AG04449 (cell line): ENCODE data around the gene SMARCA4.
"Not testable (repeated sequence)": the region's sequence is repeated elsewhere in the genome, so short reads cannot be mapped to it uniquely, and the experiment has no call there.

Experiments used
- CTCF ChIA-PET: fragments of 350-600 bp; formaldehyde crosslinking; extraction: SDS; loops from one replicate; lab custom pipeline; 2021; ENCODE audit warnings: antibody characterized with exemption; lab: Yijun Ruan, JAX
- POLR2A ChIA-PET: fragments of 400-600, 350-600 bp; formaldehyde crosslinking; extraction: SDS; loops from one replicate; lab custom pipeline; 2020; ENCODE audit warnings: antibody characterized with exemption, inconsistent platforms; lab: Yijun Ruan, JAX
- DNase-seq: peaks from one replicate; pipeline ENCODE4 v3.0.0-alpha.2; 2010; ENCODE audit warnings: low read depth, low spot score
- H3K4me3 ChIP-seq: 2 replicates; pipeline ENCODE4 v1.5.1; 2011; ENCODE audit warnings: low read depth, mild to moderate bottlenecking, control low read depth, low read length
- CTCF ChIP-seq: IDR thresholded peaks from one replicate; pipeline ENCODE4 v1.5.1; 2011; ENCODE audit warnings: mild to moderate bottlenecking, moderate library complexity, low read length, control low read depth, inconsistent platforms; ENCODE audit not compliant: insufficient read depth; ENCODE audit errors: missing control alignments

SMARCA4 gene

GRCh38 chr19:11101057-11101456 is 140.2 kb downstream of the SMARCA4 start:
- no peak for TF ChIP-seq CTCF
- CTCF ChIA-PET: interaction anchor here (1.6 to 3.2 kb wide), 2 partner anchors 25 to 65 kb away, joined by 5 to 18 read pairs; no protein-coding TSS in a partner anchor
- no peak for DNase-seq
- no peak overlapping the region for H3K4me3 ChIP-seq
- POLR2A ChIA-PET: no interaction called here

- H3K4me3 ChIP-seq: no peak overlapping the region
- ChIA-PET CTCF (interaction anchor here (1.4 to 1.9 kb wide), 2 partner anchors 23 to 67 kb away, joined by 6 to 9 read pairs; no protein-coding TSS in a partner anchor), POLR2A (no interaction called here)
- no peak for TF ChIP-seq CTCF
- no peak for DNase-seq
Observed at GRCh38 chr19:11102944-11103343, 142.1 kb downstream of the SMARCA4 start.

GRCh38 chr19:11103667-11104066 is 142.8 kb downstream of the SMARCA4 start:
- CTCF ChIA-PET: interaction anchor here (1.4 to 1.9 kb wide), 3 partner anchors 22 to 168 kb away, joined by 3 to 9 read pairs (median 6); no protein-coding TSS in a partner anchor
- H3K4me3 ChIP-seq, POLR2A ChIA-PET, DNase-seq: not testable (repeated sequence)

GRCh38 chr19:11105014-11105636 is 144.3 kb downstream of the SMARCA4 start:
- ChIA-PET POLR2A (interaction anchor here (0.6 kb wide), 2 partner anchors 38 to 59 kb away, joined by 3 read pairs; no protein-coding TSS in a partner anchor), CTCF (interaction anchor here (0.7 to 1.9 kb wide), 5 partner anchors 21 to 169 kb away, joined by 3 to 9 read pairs (median 4); no protein-coding TSS in a partner anchor)
- no peak for DNase-seq

DNA sequence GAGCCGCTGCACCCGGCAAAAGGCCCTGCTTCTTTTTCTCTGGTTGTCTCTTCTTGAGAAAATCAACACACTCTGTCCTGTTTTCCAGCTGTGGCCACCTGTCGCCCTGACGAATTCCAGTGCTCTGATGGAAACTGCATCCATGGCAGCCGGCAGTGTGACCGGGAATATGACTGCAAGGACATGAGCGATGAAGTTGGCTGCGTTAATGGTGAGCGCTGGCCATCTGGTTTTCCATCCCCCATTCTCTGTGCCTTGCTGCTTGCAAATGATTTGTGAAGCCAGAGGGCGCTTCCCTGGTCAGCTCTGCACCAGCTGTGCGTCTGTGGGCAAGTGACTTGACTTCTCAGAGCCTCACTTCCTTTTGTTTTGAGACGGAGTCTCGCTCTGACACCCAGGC is 145.6 kb downstream of the SMARCA4 start:
- ChIA-PET CTCF (interaction anchor here (6.8 kb wide), 1 partner anchor 19 kb away, joined by 62 read pairs; no protein-coding TSS in a partner anchor), POLR2A (no interaction called here)
- DNase-seq: no peak
- TF ChIP-seq CTCF: no peak
- no peak overlapping the region for H3K4me3 ChIP-seq

More at GRCh38 chr19:11105014-11105636, 144.3 kb downstream of the SMARCA4 start:
- TF ChIP-seq CTCF: no peak
- H3K4me3 ChIP-seq: no peak overlapping the region

DNA sequence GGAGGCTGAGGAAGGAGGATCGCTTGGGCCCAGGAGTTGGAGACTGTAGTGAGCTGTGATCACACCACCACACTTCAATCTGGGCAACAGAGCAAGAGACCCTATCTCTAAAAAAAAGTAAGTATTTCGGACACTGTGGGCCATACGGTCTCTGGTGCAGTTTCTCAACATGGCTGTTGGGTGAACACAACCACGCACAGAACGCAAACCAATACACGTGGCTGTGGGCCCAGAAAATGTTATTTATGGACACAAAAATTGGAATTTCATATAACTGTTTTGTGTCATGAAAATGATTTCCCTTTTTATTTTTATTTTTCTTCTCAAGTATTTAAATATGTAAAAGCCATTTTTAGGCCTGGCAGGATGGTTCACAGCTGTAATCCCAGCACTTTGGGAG is 147.9 kb downstream of the SMARCA4 start:
- DNase-seq: no peak
- no peak overlapping the region for H3K4me3 ChIP-seq
- POLR2A ChIA-PET: no interaction called here
- TF ChIP-seq CTCF: no peak
- CTCF ChIA-PET: interaction anchor here (0.9 to 6.8 kb wide), 2 partner anchors 17 to 73 kb away, joined by 4 to 62 read pairs; no protein-coding TSS in a partner anchor
